DOHH2 (cell line): Measurements from ENCODE around the gene ATAD3C.

Experiments used
- EZH2phosphoT487 ChIP-seq: fragments of 200-600 bp; sonication (generic); IDR thresholded peaks from 2 replicates; pipeline ENCODE4 v1.6.1; 2017; ENCODE audit warnings: borderline replicate concordance, mild to moderate bottlenecking, antibody characterized with exemption, low read length, moderate library complexity, mixed read lengths
- TF ChIP-seq, protein P1 (sequence below): fragments of 200-600 bp; sonication (generic); IDR thresholded peaks from one replicate; pipeline ENCODE4 v1.5.1; 2014; ENCODE audit warnings: antibody characterized with exemption, mild to moderate bottlenecking, low read depth, low read length; ENCODE audit not compliant: poor library complexity, severe bottlenecking

- TF ChIP-seq, protein P1, sequence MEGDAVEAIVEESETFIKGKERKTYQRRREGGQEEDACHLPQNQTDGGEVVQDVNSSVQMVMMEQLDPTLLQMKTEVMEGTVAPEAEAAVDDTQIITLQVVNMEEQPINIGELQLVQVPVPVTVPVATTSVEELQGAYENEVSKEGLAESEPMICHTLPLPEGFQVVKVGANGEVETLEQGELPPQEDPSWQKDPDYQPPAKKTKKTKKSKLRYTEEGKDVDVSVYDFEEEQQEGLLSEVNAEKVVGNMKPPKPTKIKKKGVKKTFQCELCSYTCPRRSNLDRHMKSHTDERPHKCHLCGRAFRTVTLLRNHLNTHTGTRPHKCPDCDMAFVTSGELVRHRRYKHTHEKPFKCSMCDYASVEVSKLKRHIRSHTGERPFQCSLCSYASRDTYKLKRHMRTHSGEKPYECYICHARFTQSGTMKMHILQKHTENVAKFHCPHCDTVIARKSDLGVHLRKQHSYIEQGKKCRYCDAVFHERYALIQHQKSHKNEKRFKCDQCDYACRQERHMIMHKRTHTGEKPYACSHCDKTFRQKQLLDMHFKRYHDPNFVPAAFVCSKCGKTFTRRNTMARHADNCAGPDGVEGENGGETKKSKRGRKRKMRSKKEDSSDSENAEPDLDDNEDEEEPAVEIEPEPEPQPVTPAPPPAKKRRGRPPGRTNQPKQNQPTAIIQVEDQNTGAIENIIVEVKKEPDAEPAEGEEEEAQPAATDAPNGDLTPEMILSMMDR: no peak
- TF ChIP-seq EZH2phosphoT487: no peak
Measured at GRCh38 chr1:1438531-1439381, 10.7 kb upstream of the ATAD3C start.
